PFSK-1 (cell line): Measurements from ENCODE around the gene IL6ST.

Source experiments
- POLR2AphosphoS5 ChIP-seq: IDR thresholded peaks from 2 replicates; pipeline ENCODE4 v1.6.1; 2012; ENCODE audit warnings: low read depth, mild to moderate bottlenecking, control low read depth, low read length, moderate library complexity
- TAF1 ChIP-seq: IDR thresholded peaks from 2 replicates; pipeline ENCODE4 v1.6.1; 2012; ENCODE audit warnings: low read length, control low read depth, borderline replicate concordance; ENCODE audit not compliant: insufficient read depth
- TF ChIP-seq, protein P1 (sequence below), 2 experiments: IDR thresholded peaks; 2 replicates each; pipeline versions ENCODE4 v1.6.1 to v1.8.0; 2011 to 2012; ENCODE audit warnings: low read depth in 2 of 2, low read length in 2 of 2, control low read depth in 1 of 2, inconsistent platforms in 1 of 2, mild to moderate bottlenecking in 1 of 2, moderate library complexity in 1 of 2; ENCODE audit not compliant: insufficient read depth in 1 of 2

GRCh38 chr5:55914971-55915370 is 79.8 kb downstream of the IL6ST start:
- TF ChIP-seq POLR2AphosphoS5 (no peak), TAF1 (no peak)
- TF ChIP-seq, protein P1, sequence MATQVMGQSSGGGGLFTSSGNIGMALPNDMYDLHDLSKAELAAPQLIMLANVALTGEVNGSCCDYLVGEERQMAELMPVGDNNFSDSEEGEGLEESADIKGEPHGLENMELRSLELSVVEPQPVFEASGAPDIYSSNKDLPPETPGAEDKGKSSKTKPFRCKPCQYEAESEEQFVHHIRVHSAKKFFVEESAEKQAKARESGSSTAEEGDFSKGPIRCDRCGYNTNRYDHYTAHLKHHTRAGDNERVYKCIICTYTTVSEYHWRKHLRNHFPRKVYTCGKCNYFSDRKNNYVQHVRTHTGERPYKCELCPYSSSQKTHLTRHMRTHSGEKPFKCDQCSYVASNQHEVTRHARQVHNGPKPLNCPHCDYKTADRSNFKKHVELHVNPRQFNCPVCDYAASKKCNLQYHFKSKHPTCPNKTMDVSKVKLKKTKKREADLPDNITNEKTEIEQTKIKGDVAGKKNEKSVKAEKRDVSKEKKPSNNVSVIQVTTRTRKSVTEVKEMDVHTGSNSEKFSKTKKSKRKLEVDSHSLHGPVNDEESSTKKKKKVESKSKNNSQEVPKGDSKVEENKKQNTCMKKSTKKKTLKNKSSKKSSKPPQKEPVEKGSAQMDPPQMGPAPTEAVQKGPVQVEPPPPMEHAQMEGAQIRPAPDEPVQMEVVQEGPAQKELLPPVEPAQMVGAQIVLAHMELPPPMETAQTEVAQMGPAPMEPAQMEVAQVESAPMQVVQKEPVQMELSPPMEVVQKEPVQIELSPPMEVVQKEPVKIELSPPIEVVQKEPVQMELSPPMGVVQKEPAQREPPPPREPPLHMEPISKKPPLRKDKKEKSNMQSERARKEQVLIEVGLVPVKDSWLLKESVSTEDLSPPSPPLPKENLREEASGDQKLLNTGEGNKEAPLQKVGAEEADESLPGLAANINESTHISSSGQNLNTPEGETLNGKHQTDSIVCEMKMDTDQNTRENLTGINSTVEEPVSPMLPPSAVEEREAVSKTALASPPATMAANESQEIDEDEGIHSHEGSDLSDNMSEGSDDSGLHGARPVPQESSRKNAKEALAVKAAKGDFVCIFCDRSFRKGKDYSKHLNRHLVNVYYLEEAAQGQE (IDR thresholded peaks at IDR 0.05; ENCODE audit: insufficient read depth in 1 of 2, low read depth in 2 of 2, low read length in 2 of 2), result no peak
